ENCODE measurements around the gene STXBP3.

The STXBP3 gene

GRCh38 chr1:108801101-108801500, 54.6 kb downstream of the STXBP3 start:
- DNase-seq (ENCODE audit: low read depth in 2 of 2): no peak

GRCh38 chr1:108803548-108803947, 57.1 kb downstream of the STXBP3 start:
- DNase-seq (ENCODE audit: low read depth in 2 of 2): no peak

GRCh38 chr1:108808438-108808837, 62.0 kb downstream of the STXBP3 start:
- no peak for DNase-seq (ENCODE audit: low read depth in 2 of 2)

- DNase-seq (ENCODE audit: low read depth in 2 of 2): no peak
These were observed 65.1 kb downstream of the STXBP3 start for GRCh38 chr1:108811611-108812010.

- no peak for DNase-seq (ENCODE audit: low read depth in 2 of 2)
These were observed 66.9 kb downstream of the STXBP3 start for GRCh38 chr1:108813326-108813725.

GRCh38 chr1:108814343-108815125, 68.1 kb downstream of the STXBP3 start:
- DNase-seq (ENCODE audit: low read depth in 2 of 2): no peak

- no peak for DNase-seq (ENCODE audit: low read depth in 2 of 2)
These were observed 69.1 kb downstream of the STXBP3 start for GRCh38 chr1:108815566-108815965.

- DNase-seq (ENCODE audit: low read depth in 2 of 2): no peak
These were observed 69.8 kb downstream of the STXBP3 start for GRCh38 chr1:108816049-108816893.

- no peak for DNase-seq (ENCODE audit: low read depth in 2 of 2)
These were observed 70.5 kb downstream of the STXBP3 start for GRCh38 chr1:108817016-108817415.

- DNase-seq (ENCODE audit: low read depth in 2 of 2): no peak
These were observed 71.3 kb downstream of the STXBP3 start for GRCh38 chr1:108817811-108818210.

- no peak for DNase-seq (ENCODE audit: low read depth in 2 of 2)
These were observed 73.4 kb downstream of the STXBP3 start for GRCh38 chr1:108819878-108820277.

- DNase-seq (ENCODE audit: low read depth in 2 of 2): no peak
These were observed 77.2 kb downstream of the STXBP3 start for GRCh38 chr1:108823632-108824031.

- DNase-seq (ENCODE audit: low read depth in 2 of 2): no peak
These were observed 77.6 kb downstream of the STXBP3 start for GRCh38 chr1:108824051-108824450.

- DNase-seq (ENCODE audit: low read depth in 2 of 2): no peak
These were observed 79.7 kb downstream of the STXBP3 start for GRCh38 chr1:108826081-108826635.

- peak; percentile 20 to 43 for DNase-seq (ENCODE audit: low read depth in 2 of 2)
These were observed 81.8 kb downstream of the STXBP3 start for GRCh38 chr1:108828074-108828961.

- no peak for DNase-seq (ENCODE audit: low read depth in 2 of 2)
These were observed 83.0 kb downstream of the STXBP3 start for GRCh38 chr1:108829498-108829916.

- DNase-seq (ENCODE audit: low read depth in 2 of 2): no peak
These were observed 83.9 kb downstream of the STXBP3 start for GRCh38 chr1:108830119-108831008.

GRCh38 chr1:108831225-108831624, 84.8 kb downstream of the STXBP3 start:
- no peak for DNase-seq (ENCODE audit: low read depth in 2 of 2)

GRCh38 chr1:108832929-108833328, 86.5 kb downstream of the STXBP3 start:
- no peak for DNase-seq (ENCODE audit: low read depth in 2 of 2)

- DNase-seq (ENCODE audit: low read depth in 2 of 2): no peak
These were observed 95.2 kb downstream of the STXBP3 start for GRCh38 chr1:108841703-108842102.
